ENCODE data around the gene RCSD1.
"Not testable (repeated sequence)": the region's sequence is repeated elsewhere in the genome, so short reads cannot be mapped to it uniquely, and the experiment has no call there.

The RCSD1 gene

DNA sequence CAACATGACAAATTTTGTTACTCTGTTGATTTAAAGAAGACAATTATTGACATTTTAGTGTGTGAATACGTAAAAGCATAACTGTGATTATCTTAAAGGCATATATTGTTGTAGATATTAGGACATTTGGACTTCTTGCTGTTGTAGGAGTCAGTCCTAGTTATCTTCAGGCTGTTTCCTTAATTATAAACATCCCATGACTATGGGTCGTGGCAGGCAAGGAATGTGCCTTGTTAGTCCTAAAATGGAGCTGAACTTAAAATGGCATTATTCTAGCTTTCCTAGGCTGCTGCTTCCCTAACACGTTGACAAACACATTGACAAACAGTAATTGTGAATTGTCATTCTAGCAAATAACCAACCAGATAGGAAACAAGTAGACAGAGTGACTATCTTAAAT, 87.3 kb downstream of the RCSD1 start:
- no peak for DNase-seq (ENCODE audit: low read depth)

DNA sequence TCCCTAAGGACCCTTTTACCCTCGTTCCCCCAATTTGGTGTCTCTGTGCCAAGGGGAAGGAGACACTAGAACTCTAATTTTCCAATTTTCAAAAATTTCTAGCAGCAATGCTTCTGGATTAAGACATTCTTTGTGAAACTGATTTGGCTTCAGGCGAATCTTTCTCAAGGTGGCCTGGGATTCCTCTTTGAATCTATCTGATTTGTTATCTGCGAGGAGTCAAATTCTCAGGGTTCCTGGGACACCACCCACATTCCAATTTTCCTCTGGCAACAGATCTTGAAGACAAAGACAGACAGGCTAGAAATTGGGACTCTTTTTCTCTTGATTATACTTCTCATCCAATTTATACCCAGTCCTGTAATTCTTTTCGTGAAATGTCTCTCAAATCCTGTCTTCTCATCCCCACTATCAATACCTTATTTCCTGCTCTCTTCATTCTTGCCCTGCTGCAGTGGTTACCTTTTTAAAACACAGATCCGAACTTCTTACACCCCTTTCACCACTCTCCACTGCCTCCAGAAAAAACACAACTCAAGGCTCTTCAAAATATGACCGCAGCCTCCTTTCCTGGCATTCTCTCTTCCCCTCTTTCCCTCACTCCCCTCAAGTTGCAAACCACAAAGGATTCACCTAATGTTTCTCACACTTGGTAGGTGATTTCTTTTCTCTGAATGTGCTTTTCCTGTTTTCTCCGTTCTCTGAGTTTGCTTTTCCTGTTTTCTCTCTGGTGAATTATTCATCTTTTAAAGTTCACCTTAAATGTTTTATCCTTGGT, 89.1 kb downstream of the RCSD1 start:
- no peak for DNase-seq (ENCODE audit: low read depth)

DNA sequence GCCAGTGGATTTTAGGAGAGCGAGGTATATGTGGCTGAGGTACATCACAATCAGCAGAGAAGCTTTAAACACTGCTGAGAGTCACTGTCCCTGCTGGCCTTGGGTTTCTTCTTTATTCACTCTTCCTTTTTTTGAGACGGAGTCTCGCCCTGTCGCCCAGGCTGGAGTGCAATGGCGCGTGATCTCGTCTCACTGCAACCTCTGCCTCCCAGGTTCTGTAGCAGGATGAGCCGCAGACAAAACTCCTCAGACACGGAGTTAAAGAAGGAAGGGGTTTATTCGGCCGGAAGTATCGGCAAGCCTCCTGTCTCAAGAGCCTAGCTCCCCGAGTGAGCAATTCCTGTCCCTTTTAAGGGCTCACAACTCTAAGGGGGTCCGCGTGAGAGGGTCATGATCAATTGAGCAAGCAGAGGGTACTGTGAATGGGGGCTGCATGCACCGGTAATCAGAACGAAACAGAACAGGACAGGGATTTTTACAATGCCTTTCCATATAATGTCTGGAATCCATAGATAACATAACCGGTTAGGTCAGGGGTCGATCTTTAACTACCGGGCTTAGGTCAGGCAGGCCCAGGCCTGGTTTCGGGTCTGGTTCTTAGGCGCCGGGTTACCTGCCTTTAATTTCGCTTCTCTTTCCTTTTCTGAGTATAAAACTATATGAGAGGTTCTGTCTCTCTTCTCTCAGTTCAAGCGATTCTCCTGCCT, 89.8 kb downstream of the RCSD1 start:
- DNase-seq (ENCODE audit: low read depth): not testable (repeated sequence)

DNA sequence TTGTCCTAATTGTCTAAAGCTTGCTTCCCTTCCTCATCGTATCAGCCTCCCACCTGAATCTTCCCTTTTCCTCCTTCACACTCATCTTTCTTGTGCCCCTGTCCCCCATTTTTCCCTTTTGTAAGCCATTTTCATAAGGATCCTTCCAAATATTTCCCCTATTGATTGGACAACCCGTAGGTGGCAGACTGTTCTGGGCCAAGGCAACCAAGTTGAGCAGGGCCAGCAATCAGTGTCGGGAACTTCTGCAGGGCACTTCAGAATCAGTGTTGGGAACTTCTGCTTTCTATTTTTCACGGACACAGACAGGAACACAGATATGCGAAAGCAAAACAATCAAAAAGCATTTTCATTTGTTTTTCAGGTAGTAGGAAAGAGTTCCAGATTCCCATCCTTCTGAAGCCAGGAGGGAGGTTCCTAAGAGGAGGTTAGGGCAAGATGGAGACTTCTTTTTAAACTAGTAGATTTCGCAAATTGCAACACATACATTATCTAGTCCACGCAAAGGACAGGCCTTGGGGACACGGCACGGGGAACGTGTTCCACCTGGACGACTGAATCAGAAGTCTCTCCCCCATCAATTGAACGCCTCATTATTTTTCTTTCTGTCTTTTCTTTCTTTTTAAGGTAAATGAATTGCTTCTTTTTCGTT, 91.1 kb downstream of the RCSD1 start:
- DNase-seq (ENCODE audit: low read depth): peak; percentile 60

DNA sequence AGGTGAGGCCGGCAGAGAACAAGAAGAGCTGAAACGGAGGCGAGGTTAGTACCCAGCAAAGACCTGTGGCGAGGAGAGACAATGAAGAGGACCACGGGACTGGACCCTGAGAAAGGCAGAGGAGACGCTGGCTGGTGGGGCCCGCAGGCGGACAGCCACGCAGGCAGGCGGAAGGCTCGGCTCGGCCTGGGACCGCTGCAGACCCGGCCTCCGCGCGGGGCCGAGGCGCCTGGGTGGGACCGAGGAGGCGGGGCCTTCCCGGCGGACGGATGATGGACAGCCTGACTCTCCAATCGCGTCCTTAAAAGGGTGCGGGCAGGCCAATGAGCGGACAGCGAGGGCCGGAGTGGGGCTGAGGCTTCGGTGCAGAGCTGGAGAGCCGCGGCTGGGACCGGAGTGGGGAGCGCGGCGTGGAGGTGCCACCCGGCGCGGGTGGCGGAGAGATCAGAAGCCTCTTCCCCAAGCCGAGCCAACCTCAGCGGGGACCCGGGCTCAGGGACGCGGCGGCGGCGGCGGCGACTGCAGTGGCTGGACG, 91.7 kb downstream of the RCSD1 start, which contains the start of gene MPZL1:
Gene MPZL1, plus strand, starts transcription at position 366 of the 535 bp plus-strand sequence. CDS start 170 bp downstream, outside the sequence.
- DNase-seq (ENCODE audit: low read depth): peak; percentile 83

DNA sequence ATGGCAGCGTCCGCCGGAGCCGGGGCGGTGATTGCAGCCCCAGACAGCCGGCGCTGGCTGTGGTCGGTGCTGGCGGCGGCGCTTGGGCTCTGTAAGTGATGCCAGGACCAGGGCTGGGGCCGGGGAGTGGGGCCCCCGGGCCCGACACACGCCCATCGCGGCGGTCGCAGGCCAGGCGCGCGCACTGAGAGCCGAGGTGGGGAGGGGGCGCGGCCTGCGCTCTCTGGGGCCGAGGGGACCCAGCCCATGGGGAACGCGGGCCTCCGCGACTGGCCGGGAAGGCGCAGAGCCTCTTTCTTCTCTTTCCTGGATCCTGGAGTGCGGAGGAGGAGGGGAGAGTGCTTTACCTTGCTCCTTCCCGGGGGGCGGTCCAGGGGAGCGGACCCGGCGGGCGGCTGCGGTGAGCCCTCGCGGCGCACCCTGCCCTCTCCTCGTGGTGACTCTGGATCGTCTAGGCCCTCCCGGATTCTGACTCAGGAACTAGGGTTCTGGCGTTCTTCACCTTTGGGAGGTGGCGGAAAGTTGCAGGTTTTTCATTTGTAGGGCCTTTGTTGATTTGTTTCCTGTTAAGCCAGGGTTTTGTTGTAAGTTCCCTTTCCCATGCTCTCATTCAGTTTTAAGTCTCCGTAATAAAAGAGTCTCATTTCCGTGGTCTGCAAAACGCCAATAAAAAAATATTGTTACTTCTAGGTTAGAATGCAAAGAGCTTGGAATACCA, 92.3 kb downstream of the RCSD1 start:
- DNase-seq (ENCODE audit: low read depth): no peak

DNA sequence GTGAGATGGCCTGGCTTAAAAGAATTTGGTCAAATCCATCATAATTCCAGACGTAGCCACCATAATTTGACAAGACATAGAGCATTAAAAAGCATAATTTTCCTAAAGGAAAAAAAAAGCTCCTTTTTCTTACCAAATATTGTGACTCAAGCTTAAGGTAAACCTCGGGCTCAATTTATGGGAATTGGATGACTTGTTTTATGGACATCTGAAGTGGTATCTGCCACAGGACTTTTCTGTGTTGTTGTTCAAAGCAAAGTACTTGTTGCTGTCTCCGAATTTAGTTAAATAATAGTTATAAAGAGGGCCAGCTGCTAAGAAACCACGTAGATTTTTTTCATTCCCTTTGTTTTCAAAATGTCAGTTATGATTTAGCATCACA, 92.8 kb downstream of the RCSD1 start:
- DNase-seq (ENCODE audit: low read depth): no peak

DNA sequence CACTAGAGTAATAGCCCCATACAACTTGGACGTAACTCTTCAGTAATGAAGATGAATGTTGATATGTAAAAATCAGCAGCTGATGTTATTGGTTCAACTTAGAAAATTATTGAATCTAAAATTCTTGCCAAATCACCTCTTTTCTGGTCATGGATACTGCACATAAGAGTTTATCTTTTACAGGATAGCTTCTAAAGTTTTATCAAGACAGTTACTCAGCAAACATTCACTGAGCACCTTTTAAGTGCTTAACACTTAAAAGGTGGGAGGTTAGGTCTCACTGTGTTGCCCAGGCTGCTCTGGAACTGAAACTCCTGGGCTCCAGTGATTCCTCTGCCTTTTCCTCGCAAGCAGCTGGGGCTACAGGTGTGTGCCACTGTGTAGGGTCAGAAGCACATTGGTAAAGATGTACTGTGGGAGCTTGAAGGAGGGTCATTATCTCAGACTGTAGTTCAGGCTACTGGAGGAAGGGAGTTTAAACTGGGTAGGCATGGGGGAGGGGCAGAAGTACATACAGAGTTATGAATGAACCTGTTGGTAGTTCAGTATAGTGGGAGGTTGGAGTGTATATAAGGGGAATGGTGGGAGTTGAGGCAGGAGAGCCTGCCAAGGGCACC, 93.8 kb downstream of the RCSD1 start:
- DNase-seq (ENCODE audit: low read depth): no peak

DNA sequence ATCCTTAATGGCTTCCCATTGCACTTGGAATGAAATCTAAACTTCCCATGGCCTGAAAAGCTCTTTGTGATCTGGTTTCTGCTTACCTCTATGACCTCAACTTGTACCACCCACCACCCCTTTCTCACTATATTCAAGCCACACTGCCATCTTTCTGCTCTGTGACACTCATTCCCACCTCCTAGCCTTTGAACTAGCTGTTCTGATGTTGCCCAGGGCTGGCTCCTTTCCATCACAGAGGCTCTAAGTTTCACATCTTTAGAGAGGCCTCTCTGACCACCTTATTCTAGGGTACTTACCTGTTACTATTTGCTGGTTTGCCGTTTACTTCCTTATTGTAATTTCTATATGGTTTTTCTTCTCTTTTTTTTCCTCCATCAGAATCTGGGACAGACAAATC, 96.0 kb downstream of the RCSD1 start:
- no peak for DNase-seq (ENCODE audit: low read depth)

DNA sequence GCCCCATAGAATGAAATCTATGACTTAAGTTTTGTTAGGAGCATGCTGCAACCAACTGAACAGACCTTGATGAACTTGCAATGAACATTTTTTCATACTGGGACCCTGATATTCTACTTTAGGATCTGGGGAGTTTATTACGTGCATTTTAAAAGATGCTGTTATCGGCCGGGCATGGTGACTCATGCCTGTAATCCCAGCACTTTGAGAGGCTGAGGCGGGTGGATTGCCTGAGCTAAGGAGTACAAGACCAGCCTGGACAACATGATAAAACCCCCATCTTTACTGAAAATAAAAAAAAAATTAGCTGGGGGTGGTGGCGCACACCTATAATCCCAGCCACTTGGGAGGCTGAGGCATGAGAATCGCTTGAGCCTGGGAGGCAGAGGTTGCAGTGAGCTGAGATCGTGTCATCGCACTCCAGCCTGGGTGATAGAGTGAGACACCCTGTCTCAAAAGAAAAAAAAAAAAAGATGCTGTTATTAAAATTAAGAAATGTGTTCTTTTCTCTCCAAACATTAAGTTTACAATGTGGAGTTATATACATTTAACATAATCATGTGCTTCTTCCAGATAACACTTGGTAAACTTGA, 98.9 kb downstream of the RCSD1 start:
- no peak for DNase-seq (ENCODE audit: low read depth)

DNA sequence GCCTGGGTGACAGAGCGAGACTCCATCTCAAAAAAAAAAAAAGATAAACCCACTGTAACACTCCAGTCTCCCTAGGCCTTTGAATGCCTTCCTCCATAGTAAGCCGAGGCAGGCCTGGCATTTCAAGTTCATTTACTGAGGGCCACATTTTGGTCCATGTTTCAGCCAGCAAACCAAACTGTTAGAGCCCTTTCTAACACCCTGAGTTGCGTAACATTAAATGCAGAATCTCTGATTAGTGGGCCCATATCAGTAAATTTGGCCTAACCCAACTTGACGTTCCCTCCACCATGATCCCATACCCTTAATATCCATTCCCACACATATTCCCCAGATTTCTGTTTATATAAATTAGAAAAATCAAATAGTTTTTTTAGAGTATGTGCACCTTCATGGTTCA, 104.2 kb downstream of the RCSD1 start:
- DNase-seq (ENCODE audit: low read depth): no peak

DNA sequence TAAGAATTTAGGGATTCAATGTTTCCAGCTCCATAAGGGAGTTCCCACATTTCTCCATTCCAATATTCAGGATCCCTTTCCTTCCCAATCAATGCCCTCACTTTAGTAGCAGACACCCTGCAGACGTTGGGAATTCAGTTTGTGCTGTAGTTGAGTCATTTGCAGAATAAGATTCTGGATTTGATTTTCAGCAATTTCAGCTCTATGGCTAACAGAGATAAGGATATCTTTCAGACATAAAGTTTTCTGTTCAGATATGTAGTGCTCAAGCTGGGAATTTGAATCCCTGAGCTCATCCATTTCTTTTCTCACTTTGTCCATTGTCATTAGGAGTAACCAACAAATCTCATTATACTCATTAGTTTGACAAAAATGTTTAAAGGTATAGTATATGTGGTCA, 104.8 kb downstream of the RCSD1 start:
- no peak for DNase-seq (ENCODE audit: low read depth)

DNA sequence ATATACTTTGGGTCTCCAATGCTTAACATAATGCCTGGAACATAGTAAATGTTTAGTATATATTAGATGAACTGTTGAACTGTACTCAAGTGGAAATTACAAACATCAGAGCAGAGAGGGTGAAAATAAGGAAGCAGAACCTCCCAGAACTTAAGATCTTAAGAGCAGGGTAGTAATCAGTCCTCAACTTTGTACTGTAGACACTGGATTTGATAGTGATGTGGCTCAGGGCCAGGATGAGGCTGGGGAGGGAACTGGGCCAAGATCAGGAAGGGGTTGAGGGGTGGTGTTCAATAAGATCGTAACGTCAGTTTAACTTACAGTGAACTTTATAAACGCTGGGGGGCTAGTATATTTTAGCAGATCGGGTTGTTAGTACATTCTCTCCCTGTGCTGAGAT, 107.1 kb downstream of the RCSD1 start:
- DNase-seq (ENCODE audit: low read depth): no peak

DNA sequence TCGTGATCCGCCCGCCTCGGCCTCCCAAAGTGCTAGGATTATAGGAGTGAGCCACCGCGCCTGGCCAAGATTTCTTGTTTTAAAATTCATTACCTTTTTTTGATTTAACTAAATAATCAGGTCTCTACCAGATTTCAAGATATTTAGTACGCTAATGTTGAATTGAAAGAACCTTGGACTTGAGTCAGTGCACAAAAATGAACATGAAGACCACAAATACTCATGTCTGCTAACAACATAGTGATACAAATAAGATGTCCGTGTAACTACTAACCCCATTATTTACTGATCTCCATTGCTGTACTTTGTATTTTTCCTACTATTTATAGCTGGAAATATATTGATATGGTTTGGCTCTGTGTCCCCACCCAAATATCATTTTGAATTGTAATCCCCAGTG, 108.1 kb downstream of the RCSD1 start:
- DNase-seq (ENCODE audit: low read depth): no peak

DNA sequence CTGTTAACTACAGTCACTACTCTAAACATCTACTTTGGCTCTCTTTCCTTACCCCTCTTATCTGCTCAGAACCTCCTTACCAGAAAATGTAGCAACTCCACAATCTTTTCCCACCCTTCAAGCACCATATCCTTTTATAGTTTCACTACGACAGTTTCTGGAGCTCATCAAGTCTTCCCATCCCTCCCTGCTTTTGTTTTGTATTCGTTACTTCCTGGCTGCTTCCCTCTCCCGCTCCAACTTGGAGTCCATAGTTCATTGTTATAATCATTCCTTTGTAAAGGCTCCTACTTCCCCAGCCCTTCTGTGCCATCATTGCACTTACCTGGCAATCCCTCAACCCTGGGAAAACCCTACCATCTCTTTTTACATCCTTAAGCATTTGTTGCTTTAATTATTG, 109.7 kb downstream of the RCSD1 start:
- DNase-seq (ENCODE audit: low read depth): no peak

DNA sequence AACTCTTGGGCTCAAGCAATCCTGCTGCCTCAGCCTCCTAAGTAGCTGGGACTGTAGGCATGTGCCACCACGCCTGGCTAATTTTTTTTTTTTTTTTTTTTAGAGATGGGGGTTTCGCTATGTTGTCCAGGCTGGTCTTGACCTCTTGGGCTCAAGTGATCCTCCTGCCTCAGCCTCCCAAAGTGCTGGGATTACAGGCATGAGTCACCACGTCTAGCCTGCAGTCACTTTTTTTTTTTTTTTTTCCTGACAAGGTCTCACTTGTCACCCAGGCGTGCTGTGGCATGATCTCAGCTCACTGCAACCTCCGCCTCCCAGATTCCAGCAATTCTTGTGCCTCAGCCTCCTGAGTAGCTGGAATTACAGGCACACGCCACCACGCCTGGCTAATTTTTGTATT, 111.1 kb downstream of the RCSD1 start:
- not testable (repeated sequence) for DNase-seq (ENCODE audit: low read depth)

DNA sequence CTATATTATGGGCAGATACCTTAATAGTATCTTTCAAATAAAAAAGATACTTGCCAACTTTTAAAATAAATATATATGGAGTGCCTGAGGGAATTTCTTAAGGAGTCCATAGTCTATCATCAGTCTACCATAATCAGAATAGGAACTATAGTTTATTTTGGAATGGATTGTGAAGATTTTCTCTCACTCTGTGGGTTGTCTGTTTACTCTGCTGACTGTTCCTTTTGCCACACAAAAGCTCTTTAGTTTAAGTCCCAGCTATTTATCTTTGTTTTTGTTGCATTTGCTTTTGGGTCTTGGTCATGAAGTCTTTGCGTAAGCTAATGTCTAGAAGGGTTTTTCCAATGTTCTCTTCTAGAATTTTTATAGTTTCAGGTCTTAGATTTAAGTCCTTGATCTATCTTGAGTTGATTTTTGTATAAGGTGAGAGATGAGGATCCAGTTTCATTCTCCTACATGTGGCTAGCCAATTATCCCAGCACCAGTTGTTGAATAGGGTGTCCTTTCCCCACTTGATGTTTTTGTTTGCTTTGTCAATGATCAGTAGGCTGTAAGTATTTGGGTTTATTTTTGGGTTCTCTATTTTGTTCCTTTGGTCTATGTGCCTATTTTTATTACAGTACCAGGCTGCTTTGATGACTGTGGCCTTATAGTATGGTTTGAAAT, 112.5 kb downstream of the RCSD1 start:
- DNase-seq (ENCODE audit: low read depth): not testable (repeated sequence)

DNA sequence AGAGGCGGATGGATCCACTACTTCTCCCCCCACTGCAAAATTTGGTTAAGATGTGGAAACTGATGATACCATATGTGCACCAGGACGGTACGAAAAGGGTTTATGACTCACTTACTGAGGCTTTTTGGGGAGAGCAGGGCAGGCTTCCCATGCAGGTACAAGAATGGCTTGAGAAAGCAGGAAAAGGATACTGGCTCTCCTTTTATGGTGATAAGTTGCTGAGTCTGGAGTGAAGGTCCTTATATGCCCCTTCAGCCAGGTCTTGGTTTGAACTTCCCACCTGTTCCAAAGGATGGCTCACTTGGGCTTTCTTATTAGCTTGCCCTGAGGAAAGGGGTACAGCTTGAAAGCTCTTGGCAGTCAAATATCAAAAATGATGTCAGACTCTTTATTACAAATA, 114.9 kb downstream of the RCSD1 start:
- no peak for DNase-seq (ENCODE audit: low read depth)

DNA sequence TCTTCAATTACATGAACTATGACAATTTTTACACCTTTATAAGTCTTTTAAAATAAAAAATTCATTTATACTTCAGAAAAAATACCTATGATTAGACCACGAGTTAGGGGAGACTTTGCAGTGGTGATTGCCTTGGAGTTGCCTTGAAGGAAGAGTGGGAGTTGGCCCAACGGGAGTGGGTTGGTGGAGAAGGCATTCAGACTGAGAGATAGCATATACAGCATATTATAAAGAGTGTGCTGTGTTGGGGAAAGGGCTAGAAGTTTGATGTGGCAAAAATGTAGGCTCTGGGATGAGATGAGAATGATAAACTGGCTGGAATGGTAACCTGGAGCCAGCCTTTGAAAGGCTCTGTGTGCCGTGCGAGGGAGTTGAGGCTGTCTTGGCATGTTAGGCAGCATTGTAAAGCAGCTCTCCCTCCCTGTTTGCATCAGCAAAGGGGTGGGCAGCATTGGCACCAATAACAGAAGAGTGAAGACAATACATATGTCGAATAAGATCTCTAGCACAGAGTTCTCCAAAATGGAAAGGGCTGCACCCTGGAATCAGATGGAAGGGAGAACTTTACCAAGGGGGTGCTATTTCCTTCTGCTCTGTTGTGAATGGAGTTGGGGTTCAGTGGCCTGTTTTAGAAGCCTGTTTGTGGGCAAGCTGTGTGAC, 116.1 kb downstream of the RCSD1 start:
- no peak for DNase-seq (ENCODE audit: low read depth)

DNA sequence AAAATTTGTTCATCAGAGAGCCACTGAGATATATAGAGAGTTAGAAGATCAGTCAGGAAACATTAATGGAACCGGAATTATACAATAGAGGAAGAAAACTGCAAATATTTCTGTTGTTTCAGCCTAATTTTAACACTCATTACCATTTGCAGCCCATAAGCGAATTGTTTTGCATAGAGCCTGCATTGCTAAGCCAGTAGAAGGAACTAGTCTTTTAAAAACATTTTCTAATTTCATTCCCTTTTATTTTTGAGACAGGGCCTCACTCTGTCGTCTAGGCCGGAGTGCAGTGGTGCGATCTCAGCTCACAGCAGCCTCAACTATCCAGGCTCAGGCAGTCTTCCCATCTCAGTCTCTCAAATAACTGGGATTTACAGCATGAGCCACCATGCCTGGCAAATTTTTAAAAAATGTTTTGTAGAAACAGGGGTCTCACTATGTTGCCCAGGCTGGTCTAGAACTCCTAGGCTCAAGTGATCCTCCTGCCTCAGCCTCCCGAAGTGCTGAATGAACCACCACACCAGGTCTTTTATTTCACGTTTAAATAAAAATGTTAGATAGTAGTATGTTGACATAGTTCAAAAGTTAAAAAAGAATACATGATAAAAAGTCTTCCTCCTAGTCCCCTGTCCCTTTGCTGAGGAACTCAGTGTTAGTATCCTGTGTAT, 117.1 kb downstream of the RCSD1 start:
- no peak for DNase-seq (ENCODE audit: low read depth)

Data from fibroblast of the conjunctiva (primary cell).